HG03135 (cell line): ENCODE measurements around the gene CPPED1.

Experiments used
- ATAC-seq: cut with Tn5 transposase; IDR thresholded peaks from one replicate; pipeline ENCODE4 v1.9.1; 2021; ENCODE audit warnings: mild to moderate bottlenecking, moderate library complexity; ENCODE audit not compliant: unreplicated experiment

CPPED1 gene

DNA sequence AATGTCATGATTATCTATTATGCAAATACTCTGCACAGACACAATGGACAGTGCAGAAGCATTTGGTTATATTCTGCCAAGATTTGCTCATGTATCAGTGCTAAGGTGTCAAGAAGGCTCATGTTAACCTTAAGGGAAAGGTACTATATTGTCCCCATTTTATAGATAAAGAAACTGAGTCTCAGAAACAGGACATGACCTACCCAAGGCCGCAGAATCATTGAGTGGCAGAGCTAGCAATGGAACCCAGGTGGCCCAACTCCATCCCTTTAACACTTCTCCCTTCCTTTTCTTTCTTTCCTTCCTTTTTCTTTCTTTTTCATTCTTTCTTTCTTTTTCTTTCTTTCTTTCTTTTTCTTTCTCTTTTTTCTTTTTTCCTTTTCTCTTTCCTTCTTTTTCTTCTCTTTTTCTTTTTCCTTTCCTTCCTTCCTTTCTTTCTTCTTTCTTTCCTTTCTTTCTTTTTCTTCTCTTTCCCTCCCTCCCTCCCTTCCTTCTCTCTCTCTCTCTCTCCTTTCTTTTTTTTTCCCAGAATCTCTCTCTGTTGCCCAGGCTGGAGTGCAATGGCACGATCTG, 149.8 kb downstream of the CPPED1 start:
- ATAC-seq, result no peak

DNA sequence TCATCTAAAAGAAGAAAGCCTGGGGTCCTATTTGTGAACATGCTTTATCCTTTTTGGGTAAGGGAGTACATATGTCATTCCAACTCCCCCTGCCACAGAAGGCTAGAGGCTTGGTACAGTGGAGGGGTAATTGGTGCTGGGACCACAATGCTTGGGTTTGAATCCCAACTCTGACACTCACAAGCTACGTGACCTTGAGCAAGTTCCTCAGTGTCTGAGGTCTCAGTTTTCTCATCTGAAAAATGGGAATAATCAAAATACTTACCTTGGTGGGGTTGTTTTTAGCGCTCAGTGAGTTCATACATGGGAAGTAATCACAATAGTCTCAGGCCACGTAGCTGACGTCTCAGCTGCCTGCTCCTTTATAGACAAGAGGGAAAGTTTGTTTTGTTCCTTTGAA, 150.8 kb downstream of the CPPED1 start:
- no peak for ATAC-seq

DNA sequence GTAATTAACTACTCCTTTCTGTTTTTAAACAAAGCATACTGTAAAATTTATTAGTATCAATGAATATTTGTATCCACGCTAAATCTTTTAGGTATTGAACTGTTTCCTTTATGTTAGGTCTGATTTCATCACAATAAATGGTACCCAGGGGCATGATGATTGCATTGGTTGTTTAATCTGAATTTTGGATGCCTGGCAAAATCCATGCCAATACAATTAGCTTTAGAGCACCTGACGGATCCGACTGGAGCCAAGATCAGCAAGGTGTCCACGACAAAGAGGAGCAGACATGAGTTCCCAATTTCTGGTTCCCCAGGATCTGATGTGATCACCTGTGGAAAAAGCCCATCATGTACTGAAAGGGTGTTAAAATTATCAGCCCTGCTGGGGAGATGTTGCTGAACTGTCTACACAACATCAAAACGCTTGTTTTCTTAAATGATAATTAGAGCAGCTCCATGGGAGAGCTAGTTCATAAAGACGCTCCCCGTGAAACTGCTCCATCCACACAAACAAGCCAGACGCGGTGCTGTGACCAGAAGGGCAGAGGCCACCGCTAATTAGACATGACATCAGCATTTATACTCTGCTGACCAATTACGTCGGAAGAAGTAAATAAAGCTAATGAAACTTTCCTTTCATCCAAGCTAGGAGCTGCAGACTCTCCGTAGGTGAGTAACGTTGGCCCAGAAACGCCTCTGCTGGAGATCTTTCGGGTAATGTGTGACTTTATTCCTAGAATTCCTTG, 151.7 kb downstream of the CPPED1 start:
- no peak for ATAC-seq

DNA sequence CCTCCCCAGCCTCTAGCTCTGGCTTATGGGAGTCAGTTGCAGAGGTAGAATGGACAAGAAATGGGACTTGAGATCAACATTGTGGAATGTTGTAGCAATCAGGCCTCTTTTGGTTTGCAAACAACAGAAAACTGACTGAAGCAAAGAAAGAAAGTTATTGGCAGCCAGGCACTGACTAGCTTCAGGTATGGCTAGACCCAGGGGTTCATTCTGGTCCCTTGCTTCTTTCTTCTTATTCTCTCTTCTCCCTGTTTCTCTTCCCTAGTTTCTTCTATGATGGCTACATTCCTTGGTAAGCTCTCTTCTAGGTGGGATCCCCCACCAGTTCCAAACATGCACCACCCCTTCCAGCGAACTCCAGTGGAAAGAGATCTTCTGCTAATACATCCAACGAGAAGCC, 154.3 kb downstream of the CPPED1 start:
- ATAC-seq, result no peak

DNA sequence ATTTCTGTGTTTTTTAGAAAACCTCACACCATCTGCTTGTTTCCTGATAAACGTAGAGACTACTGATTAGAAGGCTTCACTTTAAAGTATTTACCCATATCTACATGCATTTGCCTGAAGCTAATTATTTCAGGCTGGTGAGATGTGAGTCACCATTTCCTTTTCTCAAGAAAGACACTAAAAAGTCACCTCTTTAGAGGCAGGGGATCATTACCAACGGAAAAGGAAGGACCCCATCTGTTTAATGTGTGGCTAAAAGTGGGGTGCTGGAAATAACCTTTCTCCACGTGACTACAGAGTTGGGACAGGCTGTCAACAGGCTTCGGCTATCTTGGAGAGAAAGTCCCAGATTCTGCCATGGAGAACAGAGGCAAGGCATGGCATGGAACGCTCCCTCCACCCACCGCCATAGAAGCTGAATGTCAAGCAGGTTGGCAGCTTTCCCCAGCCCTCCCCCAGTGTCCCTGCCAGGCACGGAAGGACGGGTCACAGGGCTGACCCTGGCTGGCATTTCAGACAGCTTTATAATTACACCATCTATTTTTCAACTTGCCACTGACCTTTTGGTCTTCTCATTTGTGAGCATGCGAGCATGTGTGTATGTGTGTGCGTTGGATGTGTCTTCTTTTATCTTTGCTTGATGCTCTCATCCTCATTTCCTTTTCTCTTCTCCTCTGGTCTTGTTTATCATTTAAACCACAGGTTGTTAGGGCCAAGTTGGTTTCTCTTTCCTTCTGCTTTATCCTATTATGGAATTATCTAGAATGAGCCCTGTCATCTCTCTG, 157.0 kb downstream of the CPPED1 start:
- no peak for ATAC-seq

DNA sequence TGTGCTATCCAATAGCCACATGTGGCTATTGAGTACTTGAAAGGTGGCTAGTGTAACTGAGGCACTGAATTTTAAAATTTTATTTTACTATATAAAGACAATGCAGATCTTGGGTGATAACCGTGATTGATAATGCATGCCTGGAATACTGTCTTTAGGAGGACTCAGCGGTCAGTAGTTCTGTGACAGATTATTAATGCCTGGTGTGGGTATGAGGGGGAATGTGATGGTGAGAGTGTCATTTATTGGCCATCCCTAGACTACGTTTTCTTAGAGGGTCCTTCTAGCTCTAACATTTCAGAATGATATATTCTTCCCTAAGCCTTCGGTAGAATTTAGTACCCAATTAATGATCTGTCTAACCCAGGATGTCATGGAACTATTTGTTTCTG, 157.6 kb downstream of the CPPED1 start:
- ATAC-seq, result no peak

DNA sequence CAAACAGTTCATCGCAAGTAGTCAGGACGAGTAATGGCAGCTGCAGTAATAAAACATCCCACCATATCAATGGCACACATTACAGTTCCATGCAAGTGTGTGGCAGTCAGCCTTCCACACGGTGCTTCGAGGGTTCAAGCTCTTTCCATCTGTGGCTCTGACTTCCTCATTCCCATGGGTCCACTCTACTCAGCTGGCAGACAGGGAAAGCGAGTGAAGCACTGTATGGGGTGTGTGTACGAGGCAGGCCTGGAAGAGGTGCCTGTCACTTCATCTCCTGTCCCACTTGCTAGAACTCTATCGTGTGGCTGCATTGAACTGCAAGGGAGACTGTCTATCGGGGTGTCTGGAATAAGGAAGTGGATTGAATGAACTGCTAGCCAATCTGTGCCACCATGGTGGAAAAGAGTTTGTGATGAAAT, 160.6 kb downstream of the CPPED1 start:
- no peak for ATAC-seq

DNA sequence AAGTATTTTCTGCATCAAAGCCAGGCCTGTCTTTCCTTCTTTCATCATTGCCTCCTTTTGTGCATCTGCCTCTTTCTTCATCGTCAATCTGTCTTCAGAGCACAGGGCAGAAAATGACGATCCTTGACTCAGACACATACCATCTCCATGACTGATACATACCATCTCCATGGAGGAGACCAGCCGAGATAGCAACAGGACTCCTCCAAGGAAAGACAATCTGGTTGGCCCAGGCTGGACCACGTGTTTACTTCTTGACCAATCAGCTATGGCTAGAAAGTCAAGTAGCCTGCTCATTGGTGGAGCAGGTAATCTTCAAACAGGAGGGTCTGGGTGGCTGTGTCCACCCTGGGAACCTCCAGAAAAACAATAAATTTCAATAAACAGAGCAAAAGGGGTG, 164.6 kb downstream of the CPPED1 start:
- ATAC-seq, result no peak

DNA sequence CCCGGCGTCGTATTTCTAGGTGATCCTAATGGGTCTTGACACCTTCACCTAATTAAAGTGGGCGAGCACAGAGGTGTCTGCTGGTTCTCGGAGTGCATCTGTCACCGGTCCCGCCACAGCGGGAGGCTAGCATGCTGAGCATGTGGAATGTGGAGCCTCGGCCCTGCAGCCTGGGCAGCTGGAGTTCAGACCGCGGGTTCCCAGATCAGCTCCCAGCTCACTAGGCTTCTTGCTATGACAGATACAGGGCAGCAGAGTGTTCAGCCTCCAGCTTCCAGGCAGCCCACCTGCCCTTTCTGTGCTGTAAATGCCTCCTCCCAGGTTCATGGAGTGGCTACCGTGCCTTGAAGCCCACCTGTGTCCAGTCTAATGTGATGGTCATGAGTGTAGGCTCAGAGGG, 166.7 kb downstream of the CPPED1 start:
- no peak for ATAC-seq

DNA sequence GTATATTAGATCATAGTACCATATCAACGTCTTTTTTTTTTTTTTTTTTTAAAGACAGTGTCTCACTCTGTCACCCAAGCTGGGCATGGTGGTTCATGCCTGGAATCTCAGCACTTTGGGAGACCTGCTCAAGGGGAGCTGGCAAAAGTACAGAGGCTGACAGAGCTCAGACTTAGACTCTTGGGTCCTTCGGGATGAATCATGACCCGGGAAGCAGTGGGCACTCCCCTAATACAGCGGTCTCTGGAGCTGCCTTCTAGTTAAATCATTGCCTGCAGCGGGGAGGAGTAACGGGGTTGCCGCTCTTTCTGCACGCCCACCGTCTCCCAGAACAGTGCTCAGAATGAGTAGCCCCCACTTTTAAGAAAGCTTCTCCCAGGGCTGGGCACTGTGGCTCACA, 174.4 kb downstream of the CPPED1 start:
- ATAC-seq, result no peak

DNA sequence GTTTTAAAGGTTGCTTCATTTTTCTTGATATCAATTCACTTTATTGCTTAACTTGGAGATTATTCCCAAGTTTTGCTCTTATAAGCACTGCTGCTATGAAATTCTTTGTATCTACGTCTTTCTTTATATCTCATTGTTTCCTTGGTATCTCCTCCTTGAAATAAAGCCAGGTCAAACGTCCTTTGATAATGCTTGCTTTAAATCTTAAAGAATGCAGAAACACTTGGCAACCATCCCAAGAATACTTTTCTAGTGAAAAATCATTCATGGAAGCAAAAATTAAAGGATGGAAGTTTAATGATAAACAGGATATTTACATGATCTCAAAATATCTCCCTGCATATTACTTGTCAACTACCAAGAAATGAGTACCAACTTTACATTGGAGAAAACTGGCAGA, 175.2 kb downstream of the CPPED1 start:
- no peak for ATAC-seq

DNA sequence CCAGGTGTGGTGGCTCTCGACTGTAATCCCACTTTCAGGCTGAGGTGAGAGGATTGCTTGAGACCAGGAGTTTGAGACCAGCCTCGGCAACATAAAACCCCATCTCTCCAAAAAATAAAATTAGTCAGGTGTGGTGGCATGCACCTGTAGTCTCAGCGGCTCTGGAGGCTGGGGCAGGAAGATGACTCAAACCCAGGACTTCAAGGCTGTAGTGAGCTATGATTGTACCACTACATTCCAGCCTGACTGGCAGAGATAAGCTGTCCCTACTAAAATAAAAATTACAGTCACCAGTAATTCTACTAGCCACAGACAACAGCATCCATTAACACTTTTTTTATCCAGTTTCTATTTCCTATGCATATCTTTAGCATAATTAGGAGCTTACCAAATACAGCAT, 176.3 kb downstream of the CPPED1 start:
- ATAC-seq, result no peak

DNA sequence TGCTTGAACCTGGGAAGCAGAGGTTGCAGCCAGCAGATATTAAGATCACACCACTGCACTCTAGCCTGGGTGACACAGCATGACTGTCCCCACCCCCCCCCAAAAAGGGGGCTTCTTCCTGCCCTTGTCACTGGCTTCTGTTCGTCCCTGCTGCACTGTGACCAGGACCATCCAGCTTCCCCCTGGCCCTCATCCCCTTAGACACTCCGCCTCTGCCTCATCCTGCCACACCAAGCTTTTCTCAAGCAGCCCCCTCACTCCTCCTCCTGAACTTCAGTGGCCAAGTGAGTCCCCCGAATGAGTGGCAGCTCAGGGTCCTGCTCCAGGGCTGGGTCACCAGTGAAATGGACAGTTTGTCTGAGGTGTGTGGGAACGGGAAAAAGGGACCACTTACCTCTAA, 177.3 kb downstream of the CPPED1 start:
- no peak for ATAC-seq

DNA sequence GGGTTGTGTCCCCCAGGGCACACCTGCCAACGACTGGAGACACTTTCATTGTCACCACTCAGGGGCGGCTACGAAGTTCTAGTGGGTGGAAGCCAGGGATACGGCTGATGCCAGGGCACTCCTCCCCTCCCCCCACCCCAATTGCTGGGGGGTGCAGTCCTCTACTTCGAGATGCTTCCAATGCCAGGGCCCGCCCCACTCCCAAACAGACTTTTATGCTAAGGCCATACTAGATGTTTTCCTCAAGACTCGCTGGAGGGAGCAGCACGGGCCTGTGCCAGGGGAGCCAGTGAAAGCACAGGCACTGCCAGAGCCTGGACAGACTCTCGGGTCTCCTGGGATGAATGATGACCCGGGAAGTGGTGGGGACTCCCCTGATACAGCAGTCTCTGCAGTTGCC, 178.0 kb downstream of the CPPED1 start:
- no peak for ATAC-seq

DNA sequence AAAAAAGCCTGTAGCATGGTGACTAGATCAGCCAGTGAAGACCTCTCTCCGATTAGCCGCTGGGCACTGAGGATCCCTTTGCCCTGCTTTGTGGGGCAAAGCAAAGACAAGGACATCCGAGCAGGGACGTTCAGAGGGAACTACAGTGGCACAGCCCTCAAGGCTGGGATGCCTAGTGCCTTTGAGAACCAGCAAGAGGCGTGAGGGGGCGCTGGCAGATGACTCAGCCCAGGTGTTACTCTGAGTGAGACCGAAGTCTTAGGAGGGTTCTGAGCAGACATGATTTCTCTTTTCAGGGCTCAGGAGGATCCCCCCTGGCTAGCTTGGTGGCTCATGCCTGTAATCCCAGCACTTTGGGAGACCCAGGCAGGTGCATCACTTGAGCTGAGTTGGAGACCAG, 178.6 kb downstream of the CPPED1 start:
- no peak for ATAC-seq

DNA sequence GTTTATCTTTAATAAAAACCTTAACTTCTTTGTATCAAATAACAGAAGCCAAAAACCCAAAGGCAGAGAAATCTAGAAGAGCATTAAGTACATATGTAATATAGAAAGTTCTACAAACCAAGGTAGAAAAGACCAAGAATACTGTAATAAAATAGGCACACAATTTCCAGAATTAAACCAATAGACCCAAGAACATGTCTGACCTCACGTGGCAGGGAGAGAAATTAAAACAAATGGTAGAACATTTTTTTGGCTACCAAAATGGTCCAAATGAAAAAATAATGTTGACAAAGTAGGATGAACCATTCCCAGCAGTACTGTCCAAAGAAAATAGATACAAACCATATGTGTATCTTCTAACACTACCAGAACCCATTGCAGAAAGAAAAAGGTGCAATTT, 183.5 kb downstream of the CPPED1 start:
- ATAC-seq, result no peak

DNA sequence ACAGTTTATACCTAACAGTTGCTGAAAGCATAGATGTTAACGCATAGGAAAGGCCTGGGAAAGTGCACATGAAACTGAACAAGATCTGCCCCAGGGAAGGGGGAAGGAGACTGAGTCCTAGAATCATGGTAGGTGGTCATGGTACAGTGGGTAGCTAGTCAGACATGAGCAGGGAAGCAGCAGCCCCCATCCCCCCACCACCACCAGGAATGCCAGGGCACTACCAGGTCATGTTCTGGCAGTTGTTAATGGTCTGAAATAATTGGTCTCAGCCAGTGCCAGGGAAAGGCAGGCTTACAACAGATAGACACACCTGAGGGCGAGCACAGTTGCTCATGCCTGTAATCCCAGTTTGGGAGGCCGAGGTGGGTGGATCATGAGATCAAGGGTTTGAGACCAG, 185.2 kb downstream of the CPPED1 start:
- no peak for ATAC-seq

DNA sequence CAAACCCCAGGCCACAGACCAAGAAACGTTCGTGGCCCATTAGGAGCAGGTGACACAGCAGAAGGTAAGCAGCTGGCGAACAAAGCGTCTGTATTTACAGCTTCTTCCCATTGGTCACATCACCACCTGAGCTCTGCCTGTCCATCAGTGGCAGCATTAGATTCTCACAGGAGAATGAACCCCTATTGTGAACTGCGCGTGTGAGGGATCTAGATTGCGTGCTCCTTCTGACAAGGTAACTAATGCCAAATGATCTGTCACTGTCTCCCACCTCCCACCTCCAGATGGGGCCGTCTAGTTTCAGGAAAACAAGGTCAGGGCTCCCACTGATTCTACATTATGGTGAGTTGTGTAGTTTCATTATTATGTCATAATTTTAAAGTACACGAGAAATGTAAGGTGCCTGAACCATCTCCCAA, 186.3 kb downstream of the CPPED1 start:
- ATAC-seq, result no peak

DNA sequence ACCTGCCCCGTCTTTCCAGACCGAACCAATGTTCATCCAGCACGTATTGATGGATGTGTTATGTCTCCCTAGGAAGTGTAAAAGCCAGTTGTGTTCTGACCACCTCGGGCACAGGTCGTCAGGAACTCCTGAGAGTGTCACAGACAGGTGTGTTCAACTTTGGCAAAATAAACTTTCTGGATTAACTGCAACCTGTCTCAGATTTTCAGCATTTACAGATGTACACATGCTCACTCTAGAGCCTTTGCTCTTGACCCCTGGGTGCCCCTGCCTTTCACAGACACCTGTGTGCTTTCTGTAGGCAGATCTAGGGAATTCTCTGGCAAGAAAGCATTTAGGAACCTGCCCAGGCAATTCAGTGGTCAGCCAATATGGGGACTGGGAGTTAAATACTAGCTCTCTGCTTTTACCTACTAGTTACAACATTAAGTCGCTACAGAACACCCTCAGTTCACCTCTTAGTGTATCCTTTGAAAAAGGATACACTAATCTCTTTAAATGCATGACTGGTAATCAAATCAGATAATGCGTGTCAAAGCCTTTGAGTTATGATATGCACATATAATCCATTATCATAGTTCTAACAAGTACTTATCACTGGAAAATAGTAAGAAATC, 188.9 kb downstream of the CPPED1 start:
- no peak for ATAC-seq

DNA sequence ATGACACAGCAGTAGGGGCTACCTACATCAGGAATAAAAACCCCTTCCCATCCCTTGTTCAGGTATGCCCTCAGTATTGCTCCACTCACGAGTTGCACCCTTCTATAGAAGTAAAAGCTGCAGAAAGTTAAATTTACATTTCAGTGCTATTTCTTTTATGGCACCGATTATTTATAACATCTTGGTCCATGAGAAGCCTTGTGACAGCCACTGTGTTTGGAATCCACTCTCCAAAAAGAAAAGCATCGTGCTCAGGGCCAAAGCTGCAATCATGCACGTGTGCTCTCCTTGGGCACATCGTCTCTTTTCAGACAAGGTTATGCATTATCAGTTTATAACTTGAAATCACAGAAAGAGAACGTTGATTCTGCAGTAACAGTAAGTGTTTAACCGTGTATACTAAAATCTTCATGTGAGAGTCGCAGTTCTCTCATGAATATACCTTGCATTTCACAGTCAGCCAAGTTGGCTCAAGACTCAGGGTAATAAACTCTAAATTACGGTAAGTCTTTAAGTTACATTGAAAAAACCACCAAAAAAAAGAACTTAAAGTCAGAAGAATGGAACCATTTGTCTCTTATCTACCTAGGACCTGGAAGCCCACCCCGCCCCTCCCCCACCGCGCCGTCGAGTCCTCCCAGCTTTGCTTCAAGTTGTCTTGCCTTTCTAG, 189.6 kb downstream of the CPPED1 start:
- no peak for ATAC-seq
